GM19023 (cell line): Measurements from ENCODE around the gene C1QL4.
"Not testable (repeated sequence)": the region's sequence is repeated elsewhere in the genome, so short reads cannot be mapped to it uniquely, and the experiment has no call there.

Source experiments
- ATAC-seq: cut with Tn5 transposase; IDR thresholded peaks from one replicate; pipeline ENCODE4 v1.9.1; 2021; ENCODE audit warnings: mild to moderate bottlenecking, moderate library complexity; ENCODE audit not compliant: unreplicated experiment

The C1QL4 gene

GRCh38 chr12:49282740-49283375, 54.1 kb downstream of the C1QL4 start:
- ATAC-seq = not testable (repeated sequence)
